Right ventricle myocardium inferior (tissue), 1 donor: Measurements from ENCODE around the gene YAF2. TPM values are rescaled to one million over a fixed set of nuclear protein-coding genes. Genes with fewer than 3 reads are reported as not detected.

Source experiments
- ATAC-seq: fragments of 200-7000 bp; cut with Tn5 transposase; one replicate; pipeline ENCODE4 v1.9.1; 2020; ENCODE audit warnings: mild to moderate bottlenecking, moderate library complexity
- DNase-seq: peaks from one replicate; pipeline ENCODE4 v3.0.0; 2021; ENCODE audit errors: missing footprints
- intact Hi-C: fragments of 100-400 bp; cut with DNase I; formaldehyde crosslinking; loops from one replicate; pipeline ENCODE4 v1.11.0; 2022
- total RNA-seq: library from RNA; stranded (reverse); fragmentation: NEBNext Ultra II Directional; extraction: Animal tissue kit (Norgen Biotek cat#: 25700); gene quantifications from one replicate; pipeline ENCODE4 v1.2.1, GENCODE V29; 2021
- donor health status: DM: no; HTN: yes; CAD: no; lungs with severe emphysema.

Gene YAF2
- total RNA-seq, 1 donor from 2014 or later: 86.1 TPM

GRCh38 chr12:42128327-42128726 is 109.7 kb downstream of the YAF2 start:
- intact Hi-C loops: loop anchor here (2.0 to 10.0 kb wide), 2 partner anchors 204 to 436 kb away; no protein-coding TSS in a partner anchor
- ATAC-seq (no peak), DNase-seq (no peak)

- intact Hi-C loops: loop anchor here (10.0 kb wide), 1 partner anchor 438 kb away; no protein-coding TSS in a partner anchor
- ATAC-seq (no peak), DNase-seq (no peak)
Measured at GRCh38 chr12:42126963-42127362, 111.1 kb downstream of the YAF2 start.

- intact Hi-C loops: loop anchor here (10.0 kb wide), 1 partner anchor 439 kb away; no protein-coding TSS in a partner anchor
- ATAC-seq (no peak), DNase-seq (no peak)
Measured at GRCh38 chr12:42125388-42125767, 112.7 kb downstream of the YAF2 start.

GRCh38 chr12:42124764-42125387 is 113.2 kb downstream of the YAF2 start:
- intact Hi-C loops: loop anchor here (10.0 kb wide), 1 partner anchor 440 kb away; no protein-coding TSS in a partner anchor
- no peak for ATAC-seq
- DNase-seq: no peak

- ATAC-seq (no peak), DNase-seq (no peak)
- intact Hi-C loops: no loop called here
Measured at GRCh38 chr12:42119085-42119633, 118.9 kb downstream of the YAF2 start.

GRCh38 chr12:42118136-42118879 is 119.7 kb downstream of the YAF2 start:
- DNase-seq (no peak), ATAC-seq (no peak)
- intact Hi-C loops: no loop called here

- no peak for DNase-seq
- no peak for ATAC-seq
- intact Hi-C loops: no loop called here
Measured at GRCh38 chr12:42109031-42109430, 129.0 kb downstream of the YAF2 start.

Other genes with a start within 250 kb of the YAF2 start
- 4.8 TPM for gene GXYLT1, start 93.4 kb downstream of the YAF2 start, total RNA-seq
- 54.0 TPM for gene ZCRB1, start 87.8 kb upstream of the YAF2 start, total RNA-seq
- gene PPHLN1, start 87.9 kb upstream of the YAF2 start, total RNA-seq: 27.3 TPM